Transverse colon (tissue), 4 donors: ENCODE data around the gene COPZ2. TPM values are rescaled to one million over a fixed set of nuclear protein-coding genes. Genes with fewer than 3 reads are reported as not detected.

ENCODE experiments used
- DNase-seq: peaks from one replicate; pipeline ENCODE4 v3.0.0-alpha.2; 2019
- H3K27ac ChIP-seq, 4 donors: fragments of 200-600 bp; sonication (generic); 2 replicates each; pipeline ENCODE4 v1.5.1; 2016 to 2018; ENCODE audit warnings: inconsistent platforms in 4 of 4
- H3K27me3 ChIP-seq: fragments of 200-600 bp; sonication (generic); 2 replicates; pipeline ENCODE4 v1.5.1; 2017; ENCODE audit warnings: inconsistent platforms
- H3K36me3 ChIP-seq, 4 donors: fragments of 200-600 bp; sonication (generic); 2 replicates each; pipeline ENCODE4 v1.5.1; 2017 to 2019; ENCODE audit warnings: inconsistent platforms in 4 of 4
- H3K4me1 ChIP-seq, 4 donors: fragments of 200-600 bp; sonication (generic); 2 replicates each; pipeline ENCODE4 v1.5.1; 2017 to 2020; ENCODE audit warnings: inconsistent platforms in 4 of 4
- H3K4me3 ChIP-seq, 4 donors: fragments of 200-600 bp; sonication (generic); 1 replicate in 1 of 4; 2 replicates in 3 of 4; pipeline versions ENCODE4 v1.5.1 to v1.6.1; 2017 to 2019; ENCODE audit warnings: inconsistent platforms in 4 of 4
- H3K9me3 ChIP-seq, 2 donors: fragments of 200-600 bp; sonication (generic); 2 replicates each; pipeline ENCODE4 v1.5.1; 2017 to 2019; ENCODE audit warnings: inconsistent platforms in 2 of 2
- CTCF ChIP-seq, 5 experiments: fragments of 200-600 bp in 3 of 5; fragments of 450-650 bp in 2 of 5; sonication (generic) in 3 of 5; IDR thresholded peaks; 1 replicate in 2 of 5; 2 replicates in 3 of 5; pipeline ENCODE4 v1.5.1; 2016 to 2017; ENCODE audit warnings: antibody characterized with exemption in 5 of 5, inconsistent platforms in 3 of 5, mild to moderate bottlenecking in 2 of 5, moderate library complexity in 1 of 5
- EP300 ChIP-seq: sonication (generic); formaldehyde crosslinking; IDR thresholded peaks from one replicate; pipeline ENCODE4 v1.6.1; 2017; ENCODE audit warnings: antibody characterized with exemption, low read depth
- POLR2A ChIP-seq: fragments of 450-650 bp; IDR thresholded peaks from one replicate; pipeline ENCODE4 v1.6.1; 2016; ENCODE audit warnings: antibody characterized with exemption, mild to moderate bottlenecking, moderate library complexity
- POLR2AphosphoS5 ChIP-seq, 3 donors: sonication (generic); formaldehyde crosslinking; IDR thresholded peaks; one replicate each; pipeline ENCODE4 v1.6.1; 2016; ENCODE audit warnings: antibody characterized with exemption in 3 of 3
- WGBS, 2 donors: methylation state at CpG; one replicate each; pipeline ENCODE4 v1.1.5; 2018; ENCODE audit warnings: low coverage in 1 of 2; 5-methylcytosine and 5-hydroxymethylcytosine counted together
- in situ Hi-C, 4 donors: fragments of 200-750 bp; cut with MboI; loops; one replicate each; pipeline versions ENCODE4 v1.15.0 to v1.15.1; 2017; ENCODE audit warnings: low sequenced_read_pairs in 3 of 4, low pct_ligation_motif_present in 1 of 4, low pct_unique_long_range_greater_than_20kb in 1 of 4
- intact Hi-C: fragments of 100-400 bp; cut with DNase I; formaldehyde crosslinking; loops from one replicate; pipeline ENCODE4 v1.15.1; 2023; ENCODE audit warnings: low total_unique reads
- total RNA-seq, 4 donors: library from RNA; depleted of rRNA; stranded (reverse); fragments of >200 nt; gene quantifications; one replicate each; pipeline ENCODE4 v1.1.0, GENCODE V29; 2016

Gene COPZ2
- total RNA-seq, 4 donors from 2014 or later: 6.0 to 11.2 (median 8.3) TPM

GRCh38 chr17:48066192-48066591 lies 28.6 kb upstream of the COPZ2 start:
- H3K27ac ChIP-seq: no peak overlapping the region

GRCh38 chr17:48064638-48065037 lies 27.0 kb upstream of the COPZ2 start:
- H3K36me3 ChIP-seq: peaks cover 0 to 32% (median 12%) of the 10 kb centered on the region in 4 donors
- WGBS, 2 donors: 70 to 75% methylated on average over 2 to 3 of the region's 3 CpGs
- H3K27me3 ChIP-seq: no peaks in the 10 kb centered on the region
- no peaks in the 10 kb centered on the region for H3K4me1 ChIP-seq
- TF ChIP-seq POLR2AphosphoS5 (IDR thresholded peaks at IDR 0.05): no peak
- no peak for TF ChIP-seq EP300
- no peak for TF ChIP-seq CTCF (IDR thresholded peaks at IDR 0.05)
- TF ChIP-seq POLR2A: no peak
- no peak overlapping the region for H3K4me3 ChIP-seq
- no peaks in the 10 kb centered on the region for H3K9me3 ChIP-seq
- no peak overlapping the region for H3K27ac ChIP-seq
- in situ Hi-C loops (no loop called here), intact Hi-C loops (no loop called here)
- DNase-seq: no peak

More at GRCh38 chr17:48066192-48066591, 28.6 kb upstream of the COPZ2 start:
- intact Hi-C loops (no loop called here), in situ Hi-C loops (no loop called here)
- Histone ChIP-seq H3K27me3 (no peaks in the 10 kb centered on the region), H3K4me1 (no peaks in the 10 kb centered on the region), H3K4me3 (no peak overlapping the region), H3K9me3 (no peaks in the 10 kb centered on the region), H3K36me3 (peaks cover 0 to 22% (median 11%) of the 10 kb centered on the region in 4 donors)
- WGBS, 2 donors: 86 to 100% methylated on average over 1 of the region's 1 CpG
- TF ChIP-seq POLR2AphosphoS5 (IDR thresholded peaks at IDR 0.05) (no peak), POLR2A (no peak), EP300 (no peak), CTCF (IDR thresholded peaks at IDR 0.05) (no peak)
- DNase-seq: no peak

- no peaks in the 10 kb centered on the region for H3K27me3 ChIP-seq
- TF ChIP-seq EP300: no peak
- TF ChIP-seq POLR2A: no peak
- TF ChIP-seq CTCF (IDR thresholded peaks at IDR 0.05): no peak
- no peak for TF ChIP-seq POLR2AphosphoS5 (IDR thresholded peaks at IDR 0.05)
- WGBS, 2 donors: 95% methylated on average over 7 of the region's 7 CpGs; no CpG with 5 or more reads in 1 of the 2 donors
- H3K4me1 ChIP-seq: no peaks in the 10 kb centered on the region
- no peaks in the 10 kb centered on the region for H3K9me3 ChIP-seq
- DNase-seq: no peak
- H3K36me3 ChIP-seq: peaks cover 0 to 51% (median 23%) of the 10 kb centered on the region in 4 donors
- in situ Hi-C loops: no loop called here
- H3K27ac ChIP-seq: peak overlapping the region in 1 of 4 donors; percentile 0
- intact Hi-C loops: no loop called here
- no peak overlapping the region for H3K4me3 ChIP-seq
Observed at GRCh38 chr17:48062273-48062672, 24.7 kb upstream of the COPZ2 start.

- DNase-seq: no peak
- TF ChIP-seq POLR2A (no peak), EP300 (no peak), POLR2AphosphoS5 (IDR thresholded peaks at IDR 0.05) (peak in 1 of 3 donors; percentile 7), CTCF (IDR thresholded peaks at IDR 0.05) (no peak)
- Histone ChIP-seq H3K4me3 (no peak overlapping the region), H3K4me1 (peaks cover 0 to 6% (median 4%) of the 10 kb centered on the region in 4 donors), H3K9me3 (no peaks in the 10 kb centered on the region), H3K27me3 (no peaks in the 10 kb centered on the region), H3K27ac (no peak overlapping the region), H3K36me3 (peaks cover 0 to 68% (median 30%) of the 10 kb centered on the region in 4 donors)
- in situ Hi-C loops (no loop called here), intact Hi-C loops (no loop called here)
- 73% methylated on average over 7 of the region's 7 CpGs; no CpG with 5 or more reads in 1 of the 2 donors for WGBS, 2 donors
Observed at GRCh38 chr17:48060249-48060648, 22.7 kb upstream of the COPZ2 start.
